ENCODE results near the gene BMERB1.
"Not testable (repeated sequence)": the region's sequence is repeated elsewhere in the genome, so short reads cannot be mapped to it uniquely, and the experiment has no call there.

Gene BMERB1

DNA sequence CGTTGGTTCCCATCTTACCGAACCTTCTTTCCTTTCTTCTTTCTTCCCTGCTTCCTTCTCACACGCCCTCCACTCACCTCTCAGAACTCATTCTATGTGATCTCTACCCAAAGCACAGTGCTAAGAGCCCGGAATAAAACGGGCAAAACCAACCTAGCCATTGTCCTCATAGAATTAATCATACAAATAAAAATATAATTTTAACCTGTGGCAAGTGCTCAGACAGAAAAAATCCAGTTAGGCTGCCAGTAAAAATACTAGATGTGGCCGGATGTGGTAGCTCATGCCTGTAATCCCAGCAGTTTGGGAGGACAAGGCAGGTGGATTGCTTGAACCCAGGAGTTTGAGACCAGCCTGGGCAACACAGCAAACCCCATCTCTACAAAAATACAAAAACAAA lies 27.0 kb downstream of the BMERB1 start:
- Histone ChIP-seq H3K27me3 (ENCODE audit: control insufficient read depth, insufficient read depth, low read length) (no peaks in the 10 kb centered on the region), H3K4me3 (ENCODE audit: low read depth, low read length) (no peak overlapping the region), H3K9ac (ENCODE audit: low read length) (no peak overlapping the region), H3K4me1 (ENCODE audit: control insufficient read depth, insufficient read depth, low read length) (no peaks in the 10 kb centered on the region), H3K9me3 (ENCODE audit: control insufficient read depth, insufficient read depth, low read depth, low read length) (0 out of 2 replicates have a peak, but pooled peaks cover 3% of the 10 kb centered on the region), H3K36me3 (ENCODE audit: control insufficient read depth, insufficient read depth, low read length) (no peaks in the 10 kb centered on the region), H3K27ac (ENCODE audit: low read depth, low read length) (no peak overlapping the region)

DNA sequence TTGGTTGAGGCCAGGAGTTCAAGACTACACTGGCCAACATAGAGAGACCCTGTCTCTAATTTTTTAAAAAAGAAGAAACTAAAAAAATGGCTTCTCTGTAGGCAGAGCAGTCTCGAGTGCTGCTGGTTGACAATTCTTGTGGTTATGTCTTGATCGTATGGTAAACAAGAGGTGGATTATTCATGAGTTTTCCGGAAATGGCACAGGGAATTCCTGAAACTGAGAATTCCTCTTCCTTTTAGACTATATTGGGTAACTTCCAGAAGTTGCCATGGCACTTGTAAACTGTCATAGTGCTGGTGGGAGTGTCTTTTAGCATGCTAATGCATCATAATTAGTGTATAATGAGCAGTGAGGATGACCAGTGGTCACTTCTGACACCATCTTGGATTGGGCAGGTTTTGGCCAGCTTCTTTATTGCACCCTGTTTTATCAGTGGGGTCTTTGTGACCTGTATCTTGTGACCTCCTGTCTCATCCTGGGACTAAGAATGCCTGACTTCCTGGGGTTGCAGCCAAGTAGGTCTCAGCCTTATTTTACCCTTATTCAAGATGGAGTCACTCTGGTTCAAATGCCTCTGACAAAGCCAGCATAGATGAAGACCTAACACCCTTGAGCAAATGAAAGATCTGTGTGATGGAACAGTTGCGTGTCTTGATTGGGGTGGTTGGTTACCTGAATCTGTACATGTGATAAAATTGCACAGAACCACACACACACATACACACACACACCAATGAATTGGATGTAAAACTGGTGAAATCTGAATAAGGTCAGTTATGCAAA lies 30.2 kb downstream of the BMERB1 start:
- Histone ChIP-seq H3K9me3 (ENCODE audit: control insufficient read depth, insufficient read depth, low read depth, low read length) (peaks cover 12% of the 10 kb centered on the region; the same call in 1 of the 2 replicates), H3K9ac (ENCODE audit: low read length) (no peak overlapping the region), H3K27me3 (ENCODE audit: control insufficient read depth, insufficient read depth, low read length) (no peaks in the 10 kb centered on the region), H3K36me3 (ENCODE audit: control insufficient read depth, insufficient read depth, low read length) (no peaks in the 10 kb centered on the region), H3K4me1 (ENCODE audit: control insufficient read depth, insufficient read depth, low read length) (no peaks in the 10 kb centered on the region), H3K4me3 (ENCODE audit: low read depth, low read length) (no peak overlapping the region), H3K27ac (ENCODE audit: low read depth, low read length) (no peak overlapping the region)

DNA sequence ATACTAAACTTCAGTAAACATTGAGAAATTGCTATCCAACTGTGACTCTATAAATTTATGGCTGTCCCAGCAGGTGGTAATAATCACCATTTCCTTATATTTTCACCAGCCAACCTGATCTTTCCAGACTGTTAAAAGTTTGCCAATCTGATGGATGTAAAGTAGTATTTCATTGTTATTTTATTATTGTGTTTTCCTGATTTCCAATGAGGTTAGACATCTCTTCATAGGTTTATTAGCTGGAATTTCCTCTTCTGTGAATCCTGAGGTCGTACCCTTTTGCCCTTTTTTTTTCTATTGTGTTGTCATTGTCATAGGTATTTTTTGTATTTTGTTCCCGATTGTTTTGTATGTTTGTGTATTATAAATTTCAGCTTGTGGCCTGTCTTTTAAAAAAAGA lies 31.7 kb downstream of the BMERB1 start:
- Histone ChIP-seq H3K4me1 (ENCODE audit: control insufficient read depth, insufficient read depth, low read length) (no peaks in the 10 kb centered on the region), H3K9ac (ENCODE audit: low read length) (no peak overlapping the region), H3K4me3 (ENCODE audit: low read depth, low read length) (no peak overlapping the region), H3K36me3 (ENCODE audit: control insufficient read depth, insufficient read depth, low read length) (no peaks in the 10 kb centered on the region), H3K27me3 (ENCODE audit: control insufficient read depth, insufficient read depth, low read length) (no peaks in the 10 kb centered on the region), H3K9me3 (ENCODE audit: control insufficient read depth, insufficient read depth, low read depth, low read length) (peaks cover 12% of the 10 kb centered on the region; the same call in 1 of the 2 replicates), H3K27ac (ENCODE audit: low read depth, low read length) (no peak overlapping the region)

DNA sequence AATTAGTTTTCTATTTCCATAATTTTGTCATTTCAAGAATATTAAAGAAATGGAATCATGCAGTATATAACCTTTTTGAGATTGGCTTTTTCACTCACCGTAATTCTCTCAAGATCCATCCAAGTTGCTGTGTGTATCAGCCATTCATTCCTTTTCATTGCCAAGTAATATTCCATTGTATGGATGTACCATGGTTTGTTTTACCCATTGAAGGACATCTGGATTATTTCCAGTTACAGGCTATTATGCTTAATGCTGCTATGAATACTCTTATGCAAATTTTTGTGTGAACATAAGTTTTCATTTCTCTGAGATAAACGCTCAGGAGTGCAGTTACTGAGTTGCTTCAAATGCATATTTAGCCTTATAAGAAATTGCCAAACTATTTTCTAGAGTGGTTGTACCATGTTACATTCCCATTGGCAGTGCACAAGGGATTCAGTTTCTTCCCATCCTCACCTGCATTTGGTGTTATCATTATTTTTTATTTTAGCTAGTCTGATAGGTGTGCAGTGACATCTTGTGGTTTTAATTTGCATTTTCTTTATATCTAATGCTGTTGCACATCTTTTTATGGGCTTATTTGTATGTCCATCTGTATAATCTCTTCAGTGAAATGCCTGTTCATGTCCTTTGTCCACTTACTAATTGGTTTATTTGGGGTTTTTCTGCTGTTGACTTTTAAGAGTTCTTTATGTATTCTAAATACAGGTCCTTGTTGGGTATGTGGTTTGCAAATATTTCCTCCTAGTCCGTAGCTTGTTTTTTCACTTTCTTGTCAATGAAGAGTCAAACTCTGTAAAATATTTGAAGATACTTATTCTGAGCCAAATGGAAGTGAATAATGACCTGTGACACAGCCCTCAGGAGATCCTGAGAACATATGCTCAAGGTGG lies 32.7 kb downstream of the BMERB1 start:
- no peak overlapping the region for H3K27ac ChIP-seq (ENCODE audit: low read depth, low read length)
- no peak overlapping the region for H3K9ac ChIP-seq (ENCODE audit: low read length)
- no peaks in the 10 kb centered on the region for H3K27me3 ChIP-seq (ENCODE audit: control insufficient read depth, insufficient read depth, low read length)
- no peak overlapping the region for H3K4me3 ChIP-seq (ENCODE audit: low read depth, low read length)
- H3K4me1 ChIP-seq (ENCODE audit: control insufficient read depth, insufficient read depth, low read length), result no peaks in the 10 kb centered on the region
- H3K9me3 ChIP-seq (ENCODE audit: control insufficient read depth, insufficient read depth, low read depth, low read length), result peaks cover 12% of the 10 kb centered on the region; the same call in 1 of the 2 replicates
- no peaks in the 10 kb centered on the region for H3K36me3 ChIP-seq (ENCODE audit: control insufficient read depth, insufficient read depth, low read length)

DNA sequence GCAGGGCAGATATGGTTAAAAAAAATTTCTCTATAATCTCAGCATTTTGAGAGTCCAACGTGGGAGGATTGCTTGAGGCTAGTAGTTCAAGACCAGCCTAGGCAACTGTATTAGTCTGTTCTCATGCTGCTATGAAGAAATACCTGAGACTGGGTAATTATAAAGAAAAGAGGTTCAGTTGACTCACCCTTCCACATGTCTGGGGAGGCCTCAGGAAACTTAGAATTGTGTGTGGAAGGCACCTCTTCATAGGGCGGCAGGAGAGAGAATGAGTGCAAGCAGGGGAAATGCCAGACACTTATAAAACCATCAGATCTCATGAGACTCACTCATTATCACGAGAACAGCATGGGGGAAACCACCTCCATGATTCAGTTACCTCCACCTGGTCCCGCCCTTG lies 42.6 kb downstream of the BMERB1 start:
- H3K9me3 ChIP-seq (ENCODE audit: control insufficient read depth, insufficient read depth, low read depth, low read length), result peaks cover 16% of the 10 kb centered on the region
- not testable (repeated sequence) for H3K4me3 ChIP-seq (ENCODE audit: low read depth, low read length); H3K4me1 ChIP-seq (ENCODE audit: control insufficient read depth, insufficient read depth, low read length); H3K27ac ChIP-seq (ENCODE audit: low read depth, low read length); H3K9ac ChIP-seq (ENCODE audit: low read length); H3K27me3 ChIP-seq (ENCODE audit: control insufficient read depth, insufficient read depth, low read length); H3K36me3 ChIP-seq (ENCODE audit: control insufficient read depth, insufficient read depth, low read length)

DNA sequence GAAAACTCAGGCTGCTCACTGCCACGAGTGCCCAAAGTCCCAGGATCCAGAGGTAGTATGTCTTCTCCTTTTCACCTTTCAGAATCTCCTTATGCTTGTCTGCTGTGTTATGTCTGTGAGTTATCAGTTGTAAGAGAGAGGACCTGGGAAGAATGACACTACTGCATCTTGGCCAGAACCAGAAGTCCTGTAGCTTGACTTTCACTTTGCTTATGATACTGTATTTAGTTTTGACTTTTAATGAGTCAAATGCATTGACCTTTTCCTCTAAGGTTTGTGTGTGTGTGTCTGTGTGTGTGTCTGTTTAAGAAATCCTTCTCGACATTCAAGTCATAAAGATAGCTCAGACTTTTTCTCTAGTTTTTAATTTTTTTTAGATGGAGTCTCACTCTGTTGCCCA lies 43.4 kb downstream of the BMERB1 start:
- Histone ChIP-seq H3K27ac (ENCODE audit: low read depth, low read length) (no peak overlapping the region), H3K9me3 (ENCODE audit: control insufficient read depth, insufficient read depth, low read depth, low read length) (peaks cover 16% of the 10 kb centered on the region), H3K9ac (ENCODE audit: low read length) (no peak overlapping the region), H3K27me3 (ENCODE audit: control insufficient read depth, insufficient read depth, low read length) (no peaks in the 10 kb centered on the region), H3K4me1 (ENCODE audit: control insufficient read depth, insufficient read depth, low read length) (peaks cover 6% of the 10 kb centered on the region), H3K4me3 (ENCODE audit: low read depth, low read length) (no peak overlapping the region), H3K36me3 (ENCODE audit: control insufficient read depth, insufficient read depth, low read length) (no peaks in the 10 kb centered on the region)

DNA sequence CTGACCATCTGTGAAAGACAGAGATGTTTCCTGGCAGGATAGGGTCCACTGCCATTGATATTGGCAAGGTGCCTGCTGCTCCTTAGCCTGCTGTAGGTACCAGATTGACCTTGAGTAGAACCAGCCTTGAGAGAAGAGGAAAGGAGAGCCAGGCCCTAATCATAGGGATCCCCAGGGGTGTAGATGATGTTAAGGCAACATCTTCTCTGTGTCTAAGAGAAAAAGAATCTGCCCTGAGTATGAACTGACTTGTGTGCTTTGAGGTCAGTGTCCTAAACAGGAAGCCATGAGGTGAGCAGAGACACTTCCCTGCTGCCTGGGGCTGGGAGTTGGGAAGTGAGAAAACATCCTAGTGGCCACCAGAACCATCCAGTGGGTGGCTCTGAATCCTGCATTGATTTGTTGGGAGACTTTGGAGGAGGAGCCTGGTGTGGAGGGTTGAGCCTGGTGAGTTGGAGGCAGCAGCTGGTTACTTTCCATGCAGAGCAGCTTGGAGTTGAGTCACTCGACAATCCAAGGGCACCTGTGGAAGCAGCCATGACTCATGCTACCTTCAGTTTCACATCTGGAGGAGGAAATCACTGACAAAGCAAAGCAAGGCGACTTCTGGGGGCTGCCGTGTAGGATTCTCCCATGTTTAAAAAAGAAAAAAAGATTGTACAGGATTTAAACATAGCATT lies 47.8 kb downstream of the BMERB1 start:
- Histone ChIP-seq H3K9ac (ENCODE audit: low read length) (no peak overlapping the region), H3K4me1 (ENCODE audit: control insufficient read depth, insufficient read depth, low read length) (peaks cover 6% of the 10 kb centered on the region), H3K27ac (ENCODE audit: low read depth, low read length) (no peak overlapping the region)

DNA sequence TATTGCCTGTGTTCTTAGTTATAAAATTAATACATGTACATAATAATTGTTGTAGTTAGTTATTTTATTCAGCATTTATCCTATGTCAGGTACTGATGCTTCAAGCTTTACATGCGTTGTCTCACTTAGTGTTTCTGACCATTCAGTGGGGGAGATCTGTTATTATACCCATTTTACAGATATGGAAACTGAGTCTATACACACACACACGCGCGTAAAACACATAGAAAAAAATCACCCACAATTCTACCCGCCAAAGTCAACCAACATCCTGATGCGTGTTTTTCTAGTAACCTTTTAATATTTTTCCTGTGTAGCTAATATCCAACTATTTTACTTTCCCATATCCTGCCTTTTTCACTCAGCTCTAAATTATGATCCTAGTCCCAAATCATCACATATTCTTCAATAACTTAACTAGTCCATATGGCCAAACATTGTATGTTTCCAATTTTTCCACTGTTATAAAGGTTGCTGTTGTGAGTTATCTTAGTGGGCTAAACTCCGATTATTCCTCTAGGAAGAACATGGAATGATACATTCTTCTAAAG lies 48.4 kb downstream of the BMERB1 start:
- H3K9ac ChIP-seq (ENCODE audit: low read length), result no peak overlapping the region
- no peak overlapping the region for H3K4me3 ChIP-seq (ENCODE audit: low read depth, low read length)
- no peak overlapping the region for H3K27ac ChIP-seq (ENCODE audit: low read depth, low read length)
- H3K4me1 ChIP-seq (ENCODE audit: control insufficient read depth, insufficient read depth, low read length), result peaks cover 6% of the 10 kb centered on the region
- no peaks in the 10 kb centered on the region for H3K27me3 ChIP-seq (ENCODE audit: control insufficient read depth, insufficient read depth, low read length)
- no peaks in the 10 kb centered on the region for H3K36me3 ChIP-seq (ENCODE audit: control insufficient read depth, insufficient read depth, low read length)
- H3K9me3 ChIP-seq (ENCODE audit: control insufficient read depth, insufficient read depth, low read depth, low read length), result no peaks in the 10 kb centered on the region

More for the DNA sequence above, 47.8 kb downstream of the BMERB1 start:
- H3K36me3 ChIP-seq (ENCODE audit: control insufficient read depth, insufficient read depth, low read length), result no peaks in the 10 kb centered on the region
- H3K27me3 ChIP-seq (ENCODE audit: control insufficient read depth, insufficient read depth, low read length), result no peaks in the 10 kb centered on the region
- no peaks in the 10 kb centered on the region for H3K9me3 ChIP-seq (ENCODE audit: control insufficient read depth, insufficient read depth, low read depth, low read length)
- H3K4me3 ChIP-seq (ENCODE audit: low read depth, low read length), result no peak overlapping the region

DNA sequence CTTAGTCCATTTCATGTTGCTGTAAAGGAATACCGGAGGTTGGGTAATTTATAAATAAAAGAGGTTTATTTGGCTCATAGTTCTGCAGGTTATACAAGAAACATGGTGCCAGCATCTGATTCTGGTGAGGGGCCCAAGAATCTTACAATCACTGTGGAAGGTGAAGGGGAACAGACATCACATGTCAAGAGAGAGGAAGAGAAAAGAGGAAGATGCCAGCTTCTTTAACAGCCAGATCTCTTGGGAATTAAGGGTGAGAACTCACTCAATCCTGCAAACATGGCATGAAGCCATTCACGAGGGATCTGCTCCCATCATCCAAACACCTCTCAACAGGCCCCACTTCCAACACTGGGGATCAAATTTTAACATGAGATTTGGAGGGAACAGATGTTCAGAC lies 49.5 kb downstream of the BMERB1 start:
- no peaks in the 10 kb centered on the region for H3K9me3 ChIP-seq (ENCODE audit: control insufficient read depth, insufficient read depth, low read depth, low read length)
- no peak overlapping the region for H3K4me3 ChIP-seq (ENCODE audit: low read depth, low read length)
- H3K9ac ChIP-seq (ENCODE audit: low read length), result no peak overlapping the region
- peaks cover 6% of the 10 kb centered on the region for H3K4me1 ChIP-seq (ENCODE audit: control insufficient read depth, insufficient read depth, low read length)
- no peaks in the 10 kb centered on the region for H3K27me3 ChIP-seq (ENCODE audit: control insufficient read depth, insufficient read depth, low read length)
- no peak overlapping the region for H3K27ac ChIP-seq (ENCODE audit: low read depth, low read length)
- no peaks in the 10 kb centered on the region for H3K36me3 ChIP-seq (ENCODE audit: control insufficient read depth, insufficient read depth, low read length)

DNA sequence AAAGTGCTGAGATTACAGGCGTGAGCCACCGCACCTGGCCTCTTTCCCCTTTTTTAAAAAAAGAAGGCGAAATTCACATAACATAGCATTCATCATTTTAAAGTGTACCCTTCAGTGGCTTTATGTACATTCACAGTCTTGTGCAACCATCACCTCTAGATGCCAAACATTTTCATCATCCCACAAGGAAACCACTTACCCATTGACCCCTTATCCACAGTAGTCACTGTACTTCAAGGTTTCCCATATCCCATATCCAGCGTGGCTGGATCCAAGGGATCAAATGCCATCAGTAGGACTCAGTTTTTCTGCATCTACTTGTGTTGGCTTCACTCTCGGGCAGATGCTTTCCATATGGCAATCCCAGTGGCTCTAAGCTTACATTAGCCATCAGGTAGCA lies 50.3 kb downstream of the BMERB1 start:
- H3K27me3 ChIP-seq (ENCODE audit: control insufficient read depth, insufficient read depth, low read length), result no peaks in the 10 kb centered on the region
- H3K36me3 ChIP-seq (ENCODE audit: control insufficient read depth, insufficient read depth, low read length), result no peaks in the 10 kb centered on the region
- no peak overlapping the region for H3K4me3 ChIP-seq (ENCODE audit: low read depth, low read length)
- H3K4me1 ChIP-seq (ENCODE audit: control insufficient read depth, insufficient read depth, low read length), result peaks cover 6% of the 10 kb centered on the region
- H3K27ac ChIP-seq (ENCODE audit: low read depth, low read length), result no peak overlapping the region
- no peaks in the 10 kb centered on the region for H3K9me3 ChIP-seq (ENCODE audit: control insufficient read depth, insufficient read depth, low read depth, low read length)
- no peak overlapping the region for H3K9ac ChIP-seq (ENCODE audit: low read length)

All from HUES6 (cell line).